ENCODE data around the gene SMARCC1. TPM values are rescaled to one million over a fixed set of nuclear protein-coding genes. Genes with fewer than 3 reads are reported as not detected.
A peak's percentile ranks its signal among the peaks of the same experiment; 100 is the strongest.

The SMARCC1 gene
- total RNA-seq, 2 donors from 2014 or later = 11.6 to 19.3 TPM

DNA sequence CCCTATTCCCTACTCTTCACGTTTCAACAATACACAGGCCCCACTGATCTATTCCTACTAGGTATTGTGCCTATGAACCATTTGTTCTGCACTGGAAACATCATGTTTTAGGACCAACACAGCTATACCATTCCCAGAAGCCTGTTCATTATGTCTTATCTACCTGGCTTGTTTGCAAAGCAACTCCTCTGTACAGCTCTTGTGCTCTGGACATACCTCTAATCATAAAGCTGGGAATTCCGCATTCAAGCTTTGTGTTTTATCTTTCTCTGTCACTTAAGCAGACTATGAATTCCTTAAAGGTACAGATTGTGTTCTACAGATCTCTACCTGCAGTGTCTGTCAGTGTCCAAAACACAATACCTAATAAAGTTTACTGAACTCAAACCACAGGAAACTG, 115.6 kb downstream of the SMARCC1 start:
- no peak for DNase-seq (ENCODE audit: low spot score)
- TF ChIP-seq, protein P1, sequence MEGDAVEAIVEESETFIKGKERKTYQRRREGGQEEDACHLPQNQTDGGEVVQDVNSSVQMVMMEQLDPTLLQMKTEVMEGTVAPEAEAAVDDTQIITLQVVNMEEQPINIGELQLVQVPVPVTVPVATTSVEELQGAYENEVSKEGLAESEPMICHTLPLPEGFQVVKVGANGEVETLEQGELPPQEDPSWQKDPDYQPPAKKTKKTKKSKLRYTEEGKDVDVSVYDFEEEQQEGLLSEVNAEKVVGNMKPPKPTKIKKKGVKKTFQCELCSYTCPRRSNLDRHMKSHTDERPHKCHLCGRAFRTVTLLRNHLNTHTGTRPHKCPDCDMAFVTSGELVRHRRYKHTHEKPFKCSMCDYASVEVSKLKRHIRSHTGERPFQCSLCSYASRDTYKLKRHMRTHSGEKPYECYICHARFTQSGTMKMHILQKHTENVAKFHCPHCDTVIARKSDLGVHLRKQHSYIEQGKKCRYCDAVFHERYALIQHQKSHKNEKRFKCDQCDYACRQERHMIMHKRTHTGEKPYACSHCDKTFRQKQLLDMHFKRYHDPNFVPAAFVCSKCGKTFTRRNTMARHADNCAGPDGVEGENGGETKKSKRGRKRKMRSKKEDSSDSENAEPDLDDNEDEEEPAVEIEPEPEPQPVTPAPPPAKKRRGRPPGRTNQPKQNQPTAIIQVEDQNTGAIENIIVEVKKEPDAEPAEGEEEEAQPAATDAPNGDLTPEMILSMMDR (IDR thresholded peaks at IDR 0.05) = no peak
- peaks cover 14% of the 10 kb centered on the region for H3K36me3 ChIP-seq
- H3K4me3 ChIP-seq = no peak overlapping the region
- no peaks in the 10 kb centered on the region for H3K4me1 ChIP-seq
- no peaks in the 10 kb centered on the region for H3K9me3 ChIP-seq
- no peaks in the 10 kb centered on the region for H3K27me3 ChIP-seq
- no peak overlapping the region for H3K27ac ChIP-seq

DNA sequence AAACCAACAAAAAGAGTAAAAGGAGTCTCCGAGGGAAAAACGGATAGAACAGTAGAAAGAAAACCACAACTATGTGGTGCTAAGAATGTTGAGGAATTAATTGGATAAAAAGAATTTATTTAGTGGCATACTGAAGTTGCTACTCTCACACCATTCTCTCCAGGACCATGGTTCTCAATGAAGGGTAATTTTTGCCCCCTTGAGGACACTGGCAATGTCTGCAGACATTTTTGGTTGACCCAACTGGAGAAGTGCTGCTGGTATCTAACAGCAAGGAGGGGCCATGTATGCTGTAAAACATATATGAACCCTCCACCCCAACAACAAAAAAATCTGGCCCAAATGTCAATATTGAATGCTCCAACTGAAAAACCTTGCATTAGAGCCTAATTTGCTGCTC, 117.2 kb downstream of the SMARCC1 start:
- H3K36me3 ChIP-seq = peaks cover 6% of the 10 kb centered on the region
- DNase-seq (ENCODE audit: low spot score) = no peak
- H3K4me1 ChIP-seq = no peaks in the 10 kb centered on the region
- H3K27me3 ChIP-seq = no peaks in the 10 kb centered on the region
- no peaks in the 10 kb centered on the region for H3K9me3 ChIP-seq
- no peak overlapping the region for H3K27ac ChIP-seq
- no peak overlapping the region for H3K4me3 ChIP-seq
- TF ChIP-seq, protein P1 (IDR thresholded peaks at IDR 0.05) = peak in 1 of 2 donors; percentile 26

DNA sequence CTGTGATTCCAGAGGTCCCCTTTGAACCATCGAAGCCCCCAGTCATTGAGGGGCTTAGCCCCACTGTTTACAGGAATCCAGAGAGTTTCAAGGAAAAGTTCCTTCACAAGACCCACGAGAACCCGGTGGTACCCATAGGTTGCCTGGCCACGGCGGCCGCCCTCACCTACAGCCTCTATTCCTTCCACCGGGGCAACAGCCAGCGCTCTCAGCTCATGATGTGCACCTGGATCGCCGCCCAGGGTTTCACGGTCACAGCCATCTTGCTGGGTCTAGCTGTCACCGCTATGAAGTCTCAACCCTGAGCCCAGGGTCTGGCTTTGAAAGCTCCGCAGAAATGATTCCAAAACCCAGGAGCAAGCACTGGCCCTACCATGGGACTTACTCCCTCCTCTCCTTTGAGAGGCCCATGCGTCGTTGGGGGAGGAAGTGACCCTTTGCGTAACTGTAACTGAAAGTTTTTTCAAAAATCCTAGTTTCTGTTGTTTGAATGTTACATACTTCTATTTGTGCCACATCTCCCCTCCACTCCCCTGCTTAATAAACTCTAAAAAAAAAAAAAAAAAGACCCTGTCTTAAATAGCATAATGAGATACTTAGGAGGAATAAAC, 118.0 kb downstream of the SMARCC1 start:
- Histone ChIP-seq H3K27ac (no peak overlapping the region), H3K36me3 (peaks cover 6% of the 10 kb centered on the region), H3K4me3 (no peak overlapping the region), H3K27me3 (no peaks in the 10 kb centered on the region), H3K4me1 (no peaks in the 10 kb centered on the region), H3K9me3 (no peaks in the 10 kb centered on the region)
- TF ChIP-seq, protein P1 (IDR thresholded peaks at IDR 0.05) = no peak
- DNase-seq (ENCODE audit: low spot score) = no peak

DNA sequence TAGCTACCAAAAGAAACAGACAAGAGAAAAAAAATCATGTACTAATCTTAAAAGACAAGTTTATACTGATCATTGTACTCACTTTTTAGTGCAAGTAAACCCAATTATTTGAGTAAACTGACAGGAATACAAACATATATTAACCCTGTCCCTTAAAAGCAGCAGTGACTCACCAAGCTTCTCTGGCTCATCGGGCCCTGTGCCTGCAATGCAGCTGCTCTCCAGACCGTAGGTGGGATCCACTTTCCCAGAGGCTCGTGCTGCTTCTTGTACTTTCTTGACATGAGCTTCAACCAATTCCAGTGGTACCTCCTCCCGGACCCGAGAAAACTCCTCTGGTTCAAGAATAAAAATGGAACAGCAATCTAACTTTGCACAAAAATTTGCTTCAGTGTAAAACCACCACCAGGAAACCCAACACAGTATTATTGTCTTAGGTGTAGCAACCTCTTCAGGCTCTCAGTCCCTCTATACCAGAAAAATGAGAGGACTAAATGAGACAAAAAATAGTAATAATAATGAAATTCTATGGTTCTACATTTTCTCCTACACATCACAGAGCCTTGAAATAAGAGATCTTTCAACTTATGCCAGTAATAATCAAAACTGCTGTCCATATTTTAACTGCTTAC, 120.5 kb downstream of the SMARCC1 start:
- TF ChIP-seq, protein P1 (IDR thresholded peaks at IDR 0.05) = no peak
- DNase-seq (ENCODE audit: low spot score) = no peak
- H3K27ac ChIP-seq = no peak overlapping the region
- H3K9me3 ChIP-seq = no peaks in the 10 kb centered on the region
- H3K4me3 ChIP-seq = no peak overlapping the region
- H3K36me3 ChIP-seq = peaks cover 7% of the 10 kb centered on the region
- no peaks in the 10 kb centered on the region for H3K4me1 ChIP-seq
- no peaks in the 10 kb centered on the region for H3K27me3 ChIP-seq

DNA sequence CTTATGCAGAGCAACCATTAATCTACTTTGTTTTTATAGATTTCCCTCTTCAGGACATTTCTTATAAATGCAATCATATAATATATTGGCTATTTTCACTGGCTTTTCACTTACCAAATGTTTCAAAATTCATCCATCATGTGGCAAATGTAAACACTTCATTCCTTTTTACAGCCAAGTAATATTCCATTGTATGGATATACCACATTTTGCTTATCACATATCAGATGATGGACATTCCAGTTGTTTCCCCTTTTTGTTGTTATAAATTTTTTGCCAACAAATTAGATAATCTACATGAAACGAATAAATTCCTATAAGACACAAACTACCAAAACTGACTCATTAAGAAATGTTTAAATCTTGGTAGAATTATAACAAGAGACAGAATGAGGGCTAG, 123.2 kb downstream of the SMARCC1 start:
- no peak overlapping the region for H3K4me3 ChIP-seq
- TF ChIP-seq, protein P1 (IDR thresholded peaks at IDR 0.05) = no peak
- peaks cover 7% of the 10 kb centered on the region for H3K36me3 ChIP-seq
- no peak overlapping the region for H3K27ac ChIP-seq
- no peaks in the 10 kb centered on the region for H3K9me3 ChIP-seq
- H3K27me3 ChIP-seq = no peaks in the 10 kb centered on the region
- no peak for DNase-seq (ENCODE audit: low spot score)
- no peaks in the 10 kb centered on the region for H3K4me1 ChIP-seq

DNA sequence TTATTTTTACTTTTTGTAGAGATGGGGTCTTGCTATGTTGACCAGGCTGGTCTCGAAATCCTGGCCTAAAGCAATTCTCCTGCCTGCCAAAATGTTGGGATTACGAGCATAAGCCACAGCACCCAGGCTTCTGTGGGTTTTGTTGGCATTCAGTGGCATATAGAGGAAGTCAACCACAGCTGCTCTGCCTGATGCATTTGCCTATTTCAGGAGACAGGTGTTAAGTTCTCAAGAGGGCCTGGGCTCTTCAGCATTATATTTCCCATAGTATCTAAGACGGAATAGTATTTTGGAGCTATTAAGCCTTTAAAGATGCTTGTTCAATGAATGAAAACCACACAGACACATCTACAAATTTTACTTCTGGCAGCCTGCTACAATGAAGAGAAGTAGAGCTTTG, 129.6 kb downstream of the SMARCC1 start:
- H3K36me3 ChIP-seq = peaks cover 3% of the 10 kb centered on the region

More for the DNA sequence above, 129.6 kb downstream of the SMARCC1 start:
- Histone ChIP-seq H3K4me1 (no peaks in the 10 kb centered on the region), H3K27ac (no peak overlapping the region), H3K27me3 (no peaks in the 10 kb centered on the region), H3K9me3 (no peaks in the 10 kb centered on the region), H3K4me3 (no peak overlapping the region)
- TF ChIP-seq, protein P1 (IDR thresholded peaks at IDR 0.05) = no peak
- no peak for DNase-seq (ENCODE audit: low spot score)

All from right atrium auricular region (tissue), 2 donors.